ENCODE results near the gene TAS1R2. TPM values are rescaled to one million over a fixed set of nuclear protein-coding genes. Genes with fewer than 3 reads are reported as not detected.

The TAS1R2 gene
- not detected in 2 replicates for total RNA-seq (2014; rRNA removed; shearing (Covaris generic))
- not detected in 2 replicates for polyA plus RNA-seq (2016; fragmentation: Nextera tagmentation; extraction: Ambion mirVana)
- long read RNA-seq: 0 reads

DNA sequence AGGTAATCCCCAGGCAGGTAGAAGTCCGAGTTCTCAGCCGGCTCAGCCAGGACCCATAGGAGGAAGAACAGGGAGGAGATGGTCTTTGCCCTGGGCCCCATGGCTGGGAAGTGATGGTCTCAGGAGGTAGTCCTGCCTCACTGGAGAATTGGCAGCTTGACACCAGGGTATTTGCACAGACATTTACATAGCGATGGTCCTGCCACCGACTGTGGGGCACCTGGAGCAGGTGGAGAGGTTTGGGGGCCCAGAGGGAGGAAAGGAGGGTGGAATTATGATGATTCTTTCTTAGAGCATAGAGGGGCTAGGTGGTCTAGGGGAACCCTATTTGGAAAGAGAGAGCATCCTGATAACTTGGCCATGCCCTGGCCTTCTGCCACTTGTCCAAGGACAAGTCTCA, at the start of gene TAS1R2:
TAS1R2 (minus strand) TSS at position 101 of the 400 bp plus-strand sequence; CDS start at position 101, 0 bp downstream.
- no peaks in the 10 kb centered on the region for H3K9me3 Mint-ChIP-seq
- H3K27ac Mint-ChIP-seq: no peak within 1 kb of the TSS
- no peaks in the 10 kb centered on the region for H4K20me1 ChIP-seq (replicated peaks; ENCODE audit: insufficient read depth)
- no peaks in the 10 kb centered on the region for H3K36me3 ChIP-seq (ENCODE audit: insufficient read depth)
- TF ChIP-seq EZH2 (IDR thresholded peaks at IDR 0.05; ENCODE audit: low read depth, unreplicated experiment) (no peak), ZNF114 (CRISPR knock-in tag; IDR thresholded peaks at IDR 0.05) (no peak), ZNF331 (CRISPR knock-in tag; IDR thresholded peaks at IDR 0.05; ENCODE audit: low read depth) (no peak), CREB1 (CRISPR knock-in tag; IDR thresholded peaks at IDR 0.05; ENCODE audit: low read depth) (no peak), EZH2phosphoT487 (IDR thresholded peaks at IDR 0.05; ENCODE audit: unreplicated experiment) (no peak)
- TF ChIP-seq, protein P1, sequence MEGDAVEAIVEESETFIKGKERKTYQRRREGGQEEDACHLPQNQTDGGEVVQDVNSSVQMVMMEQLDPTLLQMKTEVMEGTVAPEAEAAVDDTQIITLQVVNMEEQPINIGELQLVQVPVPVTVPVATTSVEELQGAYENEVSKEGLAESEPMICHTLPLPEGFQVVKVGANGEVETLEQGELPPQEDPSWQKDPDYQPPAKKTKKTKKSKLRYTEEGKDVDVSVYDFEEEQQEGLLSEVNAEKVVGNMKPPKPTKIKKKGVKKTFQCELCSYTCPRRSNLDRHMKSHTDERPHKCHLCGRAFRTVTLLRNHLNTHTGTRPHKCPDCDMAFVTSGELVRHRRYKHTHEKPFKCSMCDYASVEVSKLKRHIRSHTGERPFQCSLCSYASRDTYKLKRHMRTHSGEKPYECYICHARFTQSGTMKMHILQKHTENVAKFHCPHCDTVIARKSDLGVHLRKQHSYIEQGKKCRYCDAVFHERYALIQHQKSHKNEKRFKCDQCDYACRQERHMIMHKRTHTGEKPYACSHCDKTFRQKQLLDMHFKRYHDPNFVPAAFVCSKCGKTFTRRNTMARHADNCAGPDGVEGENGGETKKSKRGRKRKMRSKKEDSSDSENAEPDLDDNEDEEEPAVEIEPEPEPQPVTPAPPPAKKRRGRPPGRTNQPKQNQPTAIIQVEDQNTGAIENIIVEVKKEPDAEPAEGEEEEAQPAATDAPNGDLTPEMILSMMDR (conservative IDR thresholded peaks at IDR 0.05; ENCODE audit: low read depth in 2 of 2): no peak
- 0 out of 2 replicates have a peak, but pooled peaks cover 10% of the 10 kb centered on the region for H3K9me2 ChIP-seq (ENCODE audit: insufficient read depth)
- H3K4me1 ChIP-seq (ENCODE audit: insufficient read depth): no peaks in the 10 kb centered on the region
- no peak within 1 kb of the TSS for H2AFZ ChIP-seq
- ATAC-seq: no peak
- DNase-seq (ENCODE audit: low spot score): no peak
- no peaks in the 10 kb centered on the region for H3K4me1 Mint-ChIP-seq
- no peaks in the 10 kb centered on the region for H3K27me3 ChIP-seq (ENCODE audit: insufficient read depth)
- H3K36me3 Mint-ChIP-seq (ENCODE audit: low read depth): no peaks in the 10 kb centered on the region
- H3K27ac ChIP-seq (ENCODE audit: low read depth): no peak within 1 kb of the TSS
- H3K4me3 ChIP-seq: no peak within 1 kb of the TSS
- no peaks in the 10 kb centered on the region for H3K79me2 ChIP-seq (replicated peaks; ENCODE audit: insufficient read depth)
- no peak within 1 kb of the TSS for H3K4me3 Mint-ChIP-seq
- no peaks in the 10 kb centered on the region for H3F3A ChIP-seq (replicated peaks; ENCODE audit: low read depth)
- no peak within 1 kb of the TSS for H3K4me2 ChIP-seq
- H3K27me3 Mint-ChIP-seq (ENCODE audit: insufficient read depth, low read depth, poor library complexity): peaks cover 4% of the 10 kb centered on the region

- H3K4me1 Mint-ChIP-seq: peaks cover 20% of the 10 kb centered on the region
- H3K27me3 Mint-ChIP-seq (ENCODE audit: insufficient read depth, low read depth, poor library complexity): peaks cover 7% of the 10 kb centered on the region
- no peaks in the 10 kb centered on the region for H3K79me2 ChIP-seq (replicated peaks; ENCODE audit: insufficient read depth)
Measured at GRCh38 chr1:18907917-18908845, 48.7 kb upstream of the TAS1R2 start.

More at GRCh38 chr1:18907917-18908845, 48.7 kb upstream of the TAS1R2 start:
- Mint-ChIP-seq H3K9me3 (no peaks in the 10 kb centered on the region), H3K4me3 (no peak overlapping the region; the same call in 2 of the 3 replicates), H3K27ac (peak overlapping the region; percentile 41; the same call in 1 of the 2 replicates), H3K36me3 (ENCODE audit: low read depth) (no peaks in the 10 kb centered on the region)
- Histone ChIP-seq H3K9me2 (ENCODE audit: insufficient read depth) (no peaks in the 10 kb centered on the region), H3K36me3 (ENCODE audit: insufficient read depth) (no peaks in the 10 kb centered on the region), H2AFZ (no peak overlapping the region), H4K20me1 (replicated peaks; ENCODE audit: insufficient read depth) (no peaks in the 10 kb centered on the region), H3K4me1 (ENCODE audit: insufficient read depth) (peaks cover 3% of the 10 kb centered on the region; the same call in 1 of the 2 replicates), H3K27ac (ENCODE audit: low read depth) (no peak overlapping the region), H3K27me3 (ENCODE audit: insufficient read depth) (no peaks in the 10 kb centered on the region), H3K4me3 (no peak overlapping the region), H3K4me2 (no peak overlapping the region), H3F3A (replicated peaks; ENCODE audit: low read depth) (0 out of 2 replicates have a peak, but pooled peaks cover 5% of the 10 kb centered on the region)
- peak; percentile 58 for ATAC-seq
- DNase-seq (ENCODE audit: low spot score): no peak
- TF ChIP-seq JUNB (IDR thresholded peaks at IDR 0.05; ENCODE audit: unreplicated experiment) (no peak), NANOG (IDR thresholded peaks at IDR 0.05; ENCODE audit: borderline replicate concordance) (no peak), EZH2 (IDR thresholded peaks at IDR 0.05; ENCODE audit: low read depth, unreplicated experiment) (no peak), ZNF331 (CRISPR knock-in tag; IDR thresholded peaks at IDR 0.05; ENCODE audit: low read depth) (no peak), ZNF462 (CRISPR knock-in tag; IDR thresholded peaks at IDR 0.05) (no peak), STAT1 (IDR thresholded peaks at IDR 0.05; ENCODE audit: unreplicated experiment) (no peak)

All from GM23338 (cell line).